DND-41 (cell line): ENCODE results near the gene SYNE1.

Experiments
- ATAC-seq: fragments of 200-7000 bp; cut with Tn5 transposase; 3 replicates; pipeline ENCODE4 v1.9.1; 2021; ENCODE audit warnings: low read depth; ENCODE audit not compliant: insufficient read depth
- DNase-seq: peaks from one replicate; pipeline ENCODE4 v3.0.0-alpha.2; 2020
- H2AFZ ChIP-seq: 2 replicates; pipeline ENCODE4 v1.6.0; 2012; ENCODE audit warnings: low read depth, low read length
- H3K27ac ChIP-seq: 2 replicates; pipeline ENCODE4 v1.5.1; 2012; ENCODE audit warnings: low read length, inconsistent platforms
- H3K27me3 ChIP-seq: fragments of 200-600 bp; sonication (generic); 2 replicates; pipeline ENCODE4 v1.6.0; 2012; ENCODE audit warnings: low read length, mild to moderate bottlenecking, inconsistent platforms; ENCODE audit not compliant: insufficient read depth, poor library complexity
- H3K36me3 ChIP-seq: 2 replicates; pipeline ENCODE4 v1.5.1; 2012; ENCODE audit warnings: low read length, inconsistent platforms; ENCODE audit not compliant: insufficient read depth
- H3K4me1 ChIP-seq: 2 replicates; pipeline ENCODE4 v1.5.1; 2012; ENCODE audit warnings: mild to moderate bottlenecking, low read length; ENCODE audit not compliant: insufficient read depth
- H3K4me2 ChIP-seq: 2 replicates; pipeline ENCODE4 v1.6.0; 2012; ENCODE audit warnings: mild to moderate bottlenecking, moderate library complexity, low read length, inconsistent platforms; ENCODE audit not compliant: insufficient read depth
- H3K4me3 ChIP-seq, 2 experiments: fragments of 200-600 bp in 1 of 2; shearing (Covaris generic) in 1 of 2; 2 replicates each; pipeline ENCODE4 v1.5.1; 2012 to 2016; ENCODE audit warnings: inconsistent platforms in 2 of 2, low read length in 2 of 2, mild to moderate bottlenecking in 2 of 2, low read depth in 1 of 2, moderate library complexity in 1 of 2
- H3K79me2 ChIP-seq: 2 replicates; pipeline ENCODE4 v1.6.0; 2012; ENCODE audit warnings: low read length, inconsistent platforms; ENCODE audit not compliant: insufficient read depth
- H3K9ac ChIP-seq: 2 replicates; pipeline ENCODE4 v1.6.0; 2012; ENCODE audit warnings: low read depth, mild to moderate bottlenecking, inconsistent platforms, low read length, moderate library complexity
- H3K9me3 ChIP-seq: 2 replicates; pipeline ENCODE4 v1.5.1; 2012; ENCODE audit warnings: low read length, moderate library complexity, mild to moderate bottlenecking, inconsistent platforms; ENCODE audit not compliant: insufficient read depth, severe bottlenecking
- H4K20me1 ChIP-seq: 2 replicates; pipeline ENCODE4 v1.6.0; 2012; ENCODE audit warnings: low read length; ENCODE audit not compliant: insufficient read depth
- CTCF ChIP-seq: IDR thresholded peaks from 2 replicates; pipeline ENCODE4 v1.5.1; 2012; ENCODE audit warnings: borderline replicate concordance, low read length, moderate library complexity, mild to moderate bottlenecking; ENCODE audit not compliant: poor library complexity, severe bottlenecking; ENCODE audit errors: extremely low read depth
- EZH2 ChIP-seq: IDR thresholded peaks from 3 replicates; pipeline ENCODE4 v1.6.1; 2012; ENCODE audit warnings: borderline replicate concordance, low read depth, mild to moderate bottlenecking, moderate library complexity, low read length, inconsistent platforms; ENCODE audit not compliant: severe bottlenecking

The SYNE1 gene

DNA sequence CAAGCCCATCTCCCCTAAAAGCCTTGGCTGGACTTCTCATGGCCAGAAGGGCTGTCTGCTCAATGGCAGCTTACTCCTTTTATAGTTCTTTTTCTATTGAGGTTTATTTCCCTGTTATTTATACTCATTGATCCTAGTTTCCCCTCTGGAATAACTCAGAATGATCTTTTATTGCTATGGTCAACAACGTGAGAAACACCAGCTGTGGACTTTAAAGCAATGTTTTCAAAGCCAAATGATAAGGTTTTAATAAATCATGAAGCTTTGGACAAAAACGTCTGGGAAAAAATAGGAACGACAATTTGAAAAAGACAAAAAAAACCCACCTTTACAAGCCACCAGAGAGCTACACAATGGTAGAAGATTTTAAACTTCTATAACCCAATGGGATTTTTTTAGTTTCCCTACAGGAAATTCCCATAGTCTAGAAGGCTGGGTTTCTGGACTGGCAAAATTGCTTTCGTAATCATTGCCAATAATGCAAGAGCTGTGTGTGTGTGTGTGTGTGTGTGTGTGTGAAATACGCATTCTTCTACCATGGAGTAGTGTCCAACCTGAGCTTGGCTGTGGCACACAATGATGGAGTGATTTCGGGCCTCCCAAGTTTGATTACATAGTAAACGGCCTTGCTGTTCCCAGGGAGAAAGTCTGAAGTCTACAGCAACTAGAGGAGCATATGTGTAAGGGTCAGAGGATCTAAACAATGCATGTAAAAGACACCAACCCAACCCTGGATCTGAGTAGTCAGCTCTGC lies 396.0 kb downstream of the SYNE1 start:
- Histone ChIP-seq H3K9ac (no peak overlapping the region), H3K4me2 (no peak overlapping the region), H2AFZ (no peak overlapping the region), H3K79me2 (no peaks in the 10 kb centered on the region), H3K36me3 (peaks cover 55% of the 10 kb centered on the region), H3K4me1 (no peaks in the 10 kb centered on the region), H3K27me3 (no peaks in the 10 kb centered on the region), H3K4me3 (no peak overlapping the region), H3K27ac (no peak overlapping the region), H4K20me1 (no peaks in the 10 kb centered on the region), H3K9me3 (no peaks in the 10 kb centered on the region)
- DNase-seq, result no peak
- no peak for TF ChIP-seq CTCF
- TF ChIP-seq EZH2, result no peak
- ATAC-seq, result no peak

DNA sequence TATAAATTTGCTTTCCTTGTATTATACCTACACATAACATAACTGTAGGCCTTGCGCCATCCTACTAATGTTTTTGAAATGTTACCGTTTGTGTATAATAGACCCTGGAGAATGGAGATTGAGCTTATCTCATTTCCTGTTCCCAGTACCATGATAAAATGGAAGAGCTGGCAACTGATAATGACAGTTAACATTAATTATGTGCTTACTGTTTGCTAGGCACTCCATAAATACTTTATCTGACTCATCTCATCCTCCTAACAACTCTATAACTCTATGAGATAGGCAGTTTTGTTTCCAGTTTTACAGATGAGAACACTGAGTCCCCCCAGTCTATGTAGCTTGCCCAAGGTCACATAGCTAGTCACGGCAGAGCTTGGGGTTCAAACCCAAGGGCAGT lies 396.7 kb downstream of the SYNE1 start:
- H3K79me2 ChIP-seq, result no peaks in the 10 kb centered on the region
- H2AFZ ChIP-seq, result no peak overlapping the region
- no peaks in the 10 kb centered on the region for H4K20me1 ChIP-seq
- no peak overlapping the region for H3K4me2 ChIP-seq
- no peaks in the 10 kb centered on the region for H3K27me3 ChIP-seq
- no peaks in the 10 kb centered on the region for H3K9me3 ChIP-seq
- no peak for ATAC-seq
- H3K27ac ChIP-seq, result no peak overlapping the region
- H3K4me3 ChIP-seq, result no peak overlapping the region
- no peak for DNase-seq
- peaks cover 62% of the 10 kb centered on the region for H3K36me3 ChIP-seq
- H3K4me1 ChIP-seq, result no peaks in the 10 kb centered on the region
- TF ChIP-seq CTCF (no peak), EZH2 (no peak)
- H3K9ac ChIP-seq, result no peak overlapping the region

- no peak overlapping the region for H3K4me2 ChIP-seq
- no peaks in the 10 kb centered on the region for H3K27me3 ChIP-seq
- no peaks in the 10 kb centered on the region for H4K20me1 ChIP-seq
- H3K79me2 ChIP-seq, result no peaks in the 10 kb centered on the region
- no peaks in the 10 kb centered on the region for H3K4me1 ChIP-seq
- DNase-seq (no peak), ATAC-seq (no peak)
- H3K9ac ChIP-seq, result no peak overlapping the region
- no peaks in the 10 kb centered on the region for H3K9me3 ChIP-seq
- H3K27ac ChIP-seq, result no peak overlapping the region
- no peak overlapping the region for H3K4me3 ChIP-seq
- TF ChIP-seq CTCF, result no peak
- no peak for TF ChIP-seq EZH2
- peaks cover 62% of the 10 kb centered on the region for H3K36me3 ChIP-seq
- H2AFZ ChIP-seq, result no peak overlapping the region
Measured at GRCh38 chr6:152236370-152237097, 400.6 kb downstream of the SYNE1 start.
